HG03342 (cell line): ENCODE results near the gene HP.
"Not testable (repeated sequence)": the region's sequence is repeated elsewhere in the genome, so short reads cannot be mapped to it uniquely, and the experiment has no call there.

ENCODE experiments used
- ATAC-seq: cut with Tn5 transposase; IDR thresholded peaks from one replicate; pipeline ENCODE4 v1.9.1; 2021; ENCODE audit warnings: mild to moderate bottlenecking, moderate library complexity; ENCODE audit not compliant: unreplicated experiment

Gene HP, protein sequence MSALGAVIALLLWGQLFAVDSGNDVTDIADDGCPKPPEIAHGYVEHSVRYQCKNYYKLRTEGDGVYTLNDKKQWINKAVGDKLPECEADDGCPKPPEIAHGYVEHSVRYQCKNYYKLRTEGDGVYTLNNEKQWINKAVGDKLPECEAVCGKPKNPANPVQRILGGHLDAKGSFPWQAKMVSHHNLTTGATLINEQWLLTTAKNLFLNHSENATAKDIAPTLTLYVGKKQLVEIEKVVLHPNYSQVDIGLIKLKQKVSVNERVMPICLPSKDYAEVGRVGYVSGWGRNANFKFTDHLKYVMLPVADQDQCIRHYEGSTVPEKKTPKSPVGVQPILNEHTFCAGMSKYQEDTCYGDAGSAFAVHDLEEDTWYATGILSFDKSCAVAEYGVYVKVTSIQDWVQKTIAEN

GRCh38 chr16:72054254-72054847, at the start of gene HP:
Gene HP (plus strand): TSS chr16:72054505. CDS start chr16:72054653, 148 bp downstream.
- not testable (repeated sequence) for ATAC-seq

DNA sequence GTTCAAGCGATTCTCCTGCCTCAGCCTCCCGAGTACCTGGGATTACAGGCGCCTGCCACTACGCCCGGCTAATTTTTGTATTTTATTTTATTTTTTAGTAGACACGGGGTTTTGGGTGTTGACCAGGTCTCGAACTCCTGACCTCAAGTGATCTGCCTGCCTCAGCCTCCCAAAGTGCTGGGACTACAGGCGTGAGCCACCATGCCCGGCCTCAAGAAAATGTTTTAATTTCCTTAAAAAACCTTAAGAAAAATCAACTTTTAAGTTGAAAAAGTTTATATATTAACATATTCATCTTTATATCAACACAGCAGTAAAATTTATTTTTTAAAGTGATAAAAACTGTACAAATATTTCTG, 46.3 kb upstream of the HP start:
- not testable (repeated sequence) for ATAC-seq

GRCh38 chr16:72008424-72009216, 45.7 kb upstream of the HP start, which contains the start of gene DHODH:
Gene DHODH (plus strand): TSS chr16:72008744. CDS start chr16:72008765, 21 bp downstream.
- peak; percentile 100 for ATAC-seq

DNA sequence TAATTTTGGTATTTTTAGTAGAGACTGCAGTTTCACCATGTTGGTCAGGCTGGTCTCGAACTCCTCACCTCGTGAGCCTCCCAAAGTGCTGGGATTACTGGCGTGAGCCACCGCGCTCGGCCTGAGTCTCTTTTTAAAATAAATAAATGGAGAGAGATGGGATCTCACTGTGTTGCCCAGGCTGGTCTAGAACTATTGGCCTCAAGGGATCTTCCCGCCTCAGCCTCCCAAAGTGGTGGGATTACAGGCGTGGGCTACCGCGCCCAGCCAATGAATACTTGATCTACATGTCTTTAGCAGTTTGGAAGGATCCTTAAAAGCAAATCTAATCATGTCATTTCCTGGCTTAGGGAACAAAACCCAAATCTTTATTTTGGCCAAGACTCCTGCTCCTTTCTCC, 44.5 kb upstream of the HP start:
- no peak for ATAC-seq

GRCh38 chr16:72012607-72013006, 41.7 kb upstream of the HP start:
- ATAC-seq: no peak

- ATAC-seq: no peak
These were observed 40.9 kb upstream of the HP start for GRCh38 chr16:72013389-72013788.

GRCh38 chr16:72013888-72014581, 40.3 kb upstream of the HP start:
- no peak for ATAC-seq

- ATAC-seq: no peak
These were observed 39.6 kb upstream of the HP start for GRCh38 chr16:72014675-72015074.

DNA sequence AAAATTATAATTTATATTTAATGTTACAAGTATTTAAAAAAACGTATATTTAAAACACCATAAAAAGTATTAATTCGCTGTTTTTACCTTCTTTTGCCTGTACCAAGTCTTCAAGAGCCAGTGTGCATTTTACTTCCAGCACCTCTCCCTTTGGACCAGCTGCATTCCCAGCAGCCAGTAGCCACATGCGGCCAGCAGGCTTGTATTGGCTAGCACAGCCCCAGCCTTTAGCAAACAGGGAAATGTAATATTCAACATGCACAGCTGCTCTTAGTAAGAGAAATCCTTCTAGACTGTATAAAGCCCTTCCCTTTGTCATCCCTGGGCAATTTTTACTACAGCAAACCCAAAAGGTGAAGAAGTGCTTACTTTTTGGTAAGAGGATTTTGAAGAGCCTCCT, 39.2 kb upstream of the HP start:
- no peak for ATAC-seq

DNA sequence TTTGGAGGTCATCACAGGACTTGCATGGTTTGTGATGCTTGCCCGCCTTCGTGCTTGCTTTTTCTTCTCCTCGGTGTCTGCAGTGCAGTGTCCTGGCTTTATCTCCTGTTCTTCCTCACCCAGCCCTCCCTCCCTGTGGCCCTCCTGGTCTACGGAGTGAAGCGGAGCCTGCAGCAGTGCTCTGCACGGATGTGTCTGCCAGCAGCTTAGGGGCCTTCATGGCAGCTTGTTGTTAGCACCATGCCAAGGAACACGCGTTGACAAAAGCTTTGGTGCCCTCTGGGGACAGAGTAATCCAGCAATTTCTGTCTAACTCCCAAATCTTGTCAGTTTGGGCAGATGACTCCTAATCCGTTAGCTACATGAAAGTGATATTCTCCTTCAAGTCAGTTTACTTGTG, 35.8 kb upstream of the HP start:
- ATAC-seq: no peak

GRCh38 chr16:72021043-72021442, 33.3 kb upstream of the HP start:
- no peak for ATAC-seq

- ATAC-seq: no peak
These were observed 32.2 kb upstream of the HP start for GRCh38 chr16:72022127-72022526.

GRCh38 chr16:72023962-72024361, 30.3 kb upstream of the HP start:
- ATAC-seq: no peak

GRCh38 chr16:72024862-72025382, 29.4 kb upstream of the HP start:
- ATAC-seq: no peak

- ATAC-seq: no peak
These were observed 28.7 kb upstream of the HP start for GRCh38 chr16:72025404-72026114.

DNA sequence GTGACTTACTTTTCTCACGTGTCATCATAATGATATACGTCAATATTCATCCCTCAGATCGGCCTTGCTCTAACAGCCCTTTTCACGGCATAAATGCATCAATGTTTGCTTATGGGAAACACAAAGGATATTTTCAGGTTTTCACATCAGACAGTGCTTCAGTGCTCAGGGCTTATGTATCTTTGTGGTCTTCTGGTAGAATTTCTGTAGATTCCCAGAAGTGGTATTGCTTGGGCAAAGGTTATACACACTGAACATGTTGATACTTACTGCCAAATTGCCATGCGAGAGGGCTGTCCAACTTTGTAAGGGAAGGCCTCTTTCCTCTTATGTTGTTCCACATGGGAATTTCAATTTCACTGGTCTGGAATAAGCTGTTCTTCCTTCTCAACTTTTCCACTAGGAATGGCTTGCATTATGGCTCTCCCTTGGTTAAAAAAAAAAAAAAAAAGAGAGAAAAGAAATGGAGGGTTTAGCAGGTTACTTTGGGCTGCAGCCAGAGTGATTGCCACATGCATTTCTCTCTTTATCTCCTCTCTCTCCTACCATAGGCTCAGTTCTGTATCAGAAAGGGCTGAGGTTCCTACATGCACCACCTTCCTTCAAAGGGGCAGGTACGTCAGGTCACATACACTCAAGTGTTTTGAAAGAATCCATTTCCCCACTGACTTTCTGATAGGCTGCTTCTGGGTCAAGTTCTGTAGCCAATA, 26.5 kb upstream of the HP start:
- ATAC-seq: no peak

DNA sequence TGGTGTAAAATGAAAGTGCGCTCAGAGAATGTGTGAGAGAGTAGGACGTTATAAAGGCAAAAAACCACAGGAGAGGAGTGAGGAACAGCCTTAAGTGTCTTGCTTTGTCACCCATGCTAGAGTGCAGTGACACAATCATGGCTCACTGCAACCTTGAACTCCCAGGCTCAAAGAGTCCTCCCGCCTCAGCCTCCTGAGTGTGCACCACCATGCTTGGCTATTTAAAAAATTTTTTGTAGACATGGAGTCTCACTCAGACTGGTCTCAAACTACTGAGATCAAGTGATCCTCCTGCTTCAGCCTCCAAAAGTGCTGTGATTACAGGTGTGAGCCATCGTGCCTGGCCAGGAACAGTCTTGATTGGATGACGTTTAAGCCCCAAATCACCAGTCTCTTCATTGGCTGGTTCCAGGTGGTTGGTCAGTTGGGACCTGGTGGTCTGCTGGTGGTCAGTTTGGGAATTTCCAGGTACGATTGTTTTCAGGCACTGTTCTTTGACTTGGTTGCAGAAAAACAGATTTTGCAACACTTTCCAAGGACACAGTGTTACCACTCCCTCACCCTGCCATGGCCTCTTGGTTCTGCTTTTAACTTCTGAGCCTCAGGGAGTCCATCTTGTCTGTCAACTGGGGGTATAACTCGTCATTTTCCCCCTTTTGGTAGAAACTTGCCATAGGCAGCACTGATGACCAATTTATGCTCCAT, 24.6 kb upstream of the HP start:
- ATAC-seq: no peak

DNA sequence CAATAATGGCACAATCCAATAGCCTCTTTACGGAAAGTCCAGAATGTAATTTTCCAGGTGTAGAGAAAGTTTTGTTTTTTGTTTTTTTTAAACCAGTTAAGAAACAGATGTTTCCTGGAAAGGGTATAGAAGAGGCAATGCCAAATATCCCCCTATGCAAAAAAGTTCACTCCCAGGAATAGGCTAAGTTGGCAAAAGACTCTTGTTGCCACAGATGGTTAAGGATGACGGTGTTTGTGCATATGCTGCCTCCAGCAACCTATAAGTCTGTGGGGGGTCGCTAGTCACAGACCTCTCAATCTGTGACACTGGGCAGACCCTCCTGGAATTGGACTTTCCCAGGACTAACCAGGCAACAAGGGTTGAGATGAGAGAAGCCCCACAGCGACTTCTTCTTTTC, 20.9 kb upstream of the HP start:
- no peak for ATAC-seq

DNA sequence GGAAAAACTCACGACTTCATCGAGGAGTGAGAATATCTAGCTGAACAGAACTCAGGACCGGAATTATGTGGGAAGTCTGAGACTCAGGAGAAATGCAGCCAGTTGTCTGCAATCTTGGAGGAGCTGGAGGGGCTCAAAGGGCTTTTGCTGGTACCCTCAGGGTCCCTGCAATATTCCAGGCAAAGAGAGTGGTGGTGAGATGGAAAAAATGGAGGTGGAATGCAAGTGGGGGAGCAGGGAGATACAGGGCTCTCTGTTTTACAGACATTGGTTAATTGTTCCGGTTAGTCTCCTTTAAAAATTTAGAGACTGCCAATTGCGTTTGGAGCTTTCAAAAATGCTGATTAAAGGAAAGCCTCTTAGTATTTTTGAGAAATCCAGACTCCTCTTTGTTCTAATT, 18.2 kb upstream of the HP start:
- no peak for ATAC-seq
